HCT116 (cell line): ENCODE data around the gene DNAH9. TPM values are rescaled to one million over a fixed set of nuclear protein-coding genes. Genes with fewer than 3 reads are reported as not detected.

Experiments
- ATAC-seq: fragments of 200-7000 bp; cut with Tn5 transposase; 2 replicates; pipeline ENCODE4 v1.9.1; 2020; ENCODE audit warnings: mild to moderate bottlenecking, moderate library complexity
- BruUV-seq: library from RNA; stranded (reverse); fragments of 400-500 nt; replicated peaks from 2 replicates; lab custom pipeline; 2021; lab: Mats Ljungman, UMichigan
- CTCF ChIA-PET: fragments of 300-600 bp; sonication (Branson Sonifier 250); formaldehyde crosslinking; loops from one replicate; lab custom pipeline; 2021; ENCODE audit warnings: antibody characterized with exemption; lab: Charles Lee
- POLR2A ChIA-PET: fragments of 300-600, 350-600 bp; sonication (Branson Sonifier 250); formaldehyde crosslinking; loops from one replicate; lab custom pipeline; 2021; ENCODE audit warnings: antibody characterized with exemption; lab: Charles Lee
- RAD21 ChIA-PET, 2 experiments: fragments of 300-600 bp; sonication (Branson Sonifier 250); formaldehyde crosslinking; loops; one replicate each; lab custom pipeline; 2023; ENCODE audit warnings: low total read pairs in 2 of 2; ENCODE audit not compliant: uncharacterized antibody in 2 of 2, unreplicated experiment in 2 of 2, low non-redundant PET in 1 of 2; lab: Charles Lee
- DNase-seq: peaks from one replicate; pipeline ENCODE4 v3.0.0-alpha.2; 2010; ENCODE audit warnings: low read depth, low spot score
- H2AFZ ChIP-seq: fragments of 200-600 bp; shearing (Covaris generic), sonication (generic); 2 replicates; pipeline ENCODE4 v1.6.1; 2017; ENCODE audit warnings: low read depth, mixed run types, mixed read lengths, antibody characterized with exemption, low read length; ENCODE audit not compliant: poor library complexity, severe bottlenecking
- H3K27ac ChIP-seq: 2 replicates; pipeline ENCODE4 v1.5.1; 2012; ENCODE audit warnings: low read depth, low read length
- H3K27me3 ChIP-seq: fragments of 200-600 bp; sonication (generic); 2 replicates; pipeline ENCODE4 v1.6.1; 2016; ENCODE audit warnings: mixed run types, low read length, mixed read lengths; ENCODE audit not compliant: insufficient read depth
- H3K36me3 ChIP-seq, 2 experiments: fragments of 200-500 bp in 1 of 2; fragments of 200-600 bp in 1 of 2; sonication (Bioruptor generic) in 1 of 2; sonication (generic) in 1 of 2; 2 replicates each; pipeline versions ENCODE4 v1.5.1 to v1.6.1; 2014 to 2016; ENCODE audit warnings: low read length in 2 of 2, inconsistent platforms in 1 of 2, mixed read lengths in 1 of 2, mixed run types in 1 of 2; ENCODE audit not compliant: insufficient read depth in 2 of 2, control insufficient read depth in 1 of 2
- H3K4me1 ChIP-seq, 2 experiments: fragments of 200-600 bp in 1 of 2; sonication (generic) in 1 of 2; 2 replicates each; pipeline versions ENCODE4 v1.5.1 to v1.6.1; 2012 to 2017; ENCODE audit warnings: low read length in 2 of 2, inconsistent platforms in 1 of 2, mild to moderate bottlenecking in 1 of 2, mixed read lengths in 1 of 2, mixed run types in 1 of 2, moderate library complexity in 1 of 2; ENCODE audit not compliant: insufficient read depth in 2 of 2, control insufficient read depth in 1 of 2
- H3K4me2 ChIP-seq: fragments of 200-600 bp; sonication (generic); 2 replicates; pipeline ENCODE4 v1.6.1; 2017; ENCODE audit warnings: mixed run types, low read length, mixed read lengths
- H3K4me3 ChIP-seq, 2 experiments: fragments of 200-600 bp in 1 of 2; sonication (generic) in 1 of 2; replicated peaks in 1 of 2; 2 replicates each; pipeline ENCODE4 v1.5.1; 2011 to 2016; ENCODE audit warnings: low read length in 2 of 2, control low read depth in 1 of 2, low read depth in 1 of 2, mild to moderate bottlenecking in 1 of 2, mixed read lengths in 1 of 2, mixed run types in 1 of 2
- H3K79me2 ChIP-seq: fragments of 200-600 bp; sonication (generic); 2 replicates; pipeline ENCODE4 v1.6.1; 2017; ENCODE audit warnings: mild to moderate bottlenecking, mixed run types, low read length, moderate library complexity, mixed read lengths; ENCODE audit not compliant: insufficient read depth
- H3K9ac ChIP-seq: fragments of 200-600 bp; sonication (generic); 2 replicates; pipeline ENCODE4 v1.6.1; 2016; ENCODE audit warnings: low read length, mixed read lengths
- H3K9me2 ChIP-seq: fragments of 200-600 bp; sonication (generic), shearing (Covaris generic); 2 replicates; pipeline ENCODE4 v1.6.1; 2017; ENCODE audit warnings: mixed run types, mild to moderate bottlenecking, moderate library complexity; ENCODE audit not compliant: insufficient read depth
- H3K9me3 ChIP-seq, 2 experiments: fragments of 200-500 bp in 1 of 2; fragments of 200-600 bp in 1 of 2; sonication (Bioruptor generic) in 1 of 2; sonication (generic) in 1 of 2; 2 replicates each; pipeline ENCODE4 v1.6.1; 2014 to 2017; ENCODE audit warnings: low read length in 2 of 2, mixed read lengths in 2 of 2, inconsistent platforms in 1 of 2, low read depth in 1 of 2, mild to moderate bottlenecking in 1 of 2, mixed run types in 1 of 2, moderate library complexity in 1 of 2; ENCODE audit not compliant: control insufficient read depth in 1 of 2, insufficient read depth in 1 of 2
- H4K20me1 ChIP-seq: fragments of 200-600 bp; sonication (generic), shearing (Covaris generic); 2 replicates; pipeline ENCODE4 v1.6.1; 2017; ENCODE audit warnings: mixed run types, mild to moderate bottlenecking, moderate library complexity; ENCODE audit not compliant: insufficient read depth
- ELF1 ChIP-seq: IDR thresholded peaks from 2 replicates; pipeline ENCODE4 v1.6.1; 2012; ENCODE audit warnings: low read depth, borderline replicate concordance
- EZH2phosphoT487 ChIP-seq: fragments of 200-600 bp; IDR thresholded peaks from 2 replicates; pipeline ENCODE4 v1.6.1; 2018; ENCODE audit warnings: antibody characterized with exemption, borderline replicate concordance
- RAD21 ChIP-seq: IDR thresholded peaks from 2 replicates; pipeline ENCODE4 v1.6.1; 2012; ENCODE audit warnings: low read depth, mild to moderate bottlenecking
- SP1 ChIP-seq: IDR thresholded peaks from 2 replicates; pipeline ENCODE4 v1.6.1; 2012; ENCODE audit warnings: low read depth
- SRF ChIP-seq: IDR thresholded peaks from 2 replicates; pipeline ENCODE4 v1.6.1; 2012; ENCODE audit warnings: low read depth
- YY1 ChIP-seq: IDR thresholded peaks from 2 replicates; pipeline ENCODE4 v1.6.1; 2011; ENCODE audit warnings: low read length, low read depth, moderate library complexity, mild to moderate bottlenecking; ENCODE audit not compliant: insufficient replicate concordance; ENCODE audit errors: extremely low read depth
- ZFX ChIP-seq: fragments of 450-650 bp; IDR thresholded peaks from 2 replicates; pipeline ENCODE4 v1.6.1; 2017
- intact Hi-C: fragments of 100-400 bp; cut with micrococcal nuclease; formaldehyde crosslinking; loops from 2 replicates; pipeline ENCODE4 v1.10.0; 2022
- total RNA-seq: library from RNA; stranded (reverse); gene quantifications from one replicate; pipeline ENCODE4 v1.2.1, GENCODE V29; 2021; ENCODE audit not compliant: unreplicated experiment
- TF ChIP-seq, protein P1 (sequence below), 3 experiments: fragments of 200-600 bp in 1 of 3; sonication (generic) in 1 of 3; IDR thresholded peaks in 2 of 3; conservative IDR thresholded peaks in 1 of 3; 2 replicates each; pipeline ENCODE4 v1.5.1; 2012 to 2017; ENCODE audit warnings: low read depth in 2 of 3, low read length in 2 of 3, antibody characterized with exemption in 1 of 3, borderline replicate concordance in 1 of 3, control low read depth in 1 of 3, mild to moderate bottlenecking in 1 of 3, mixed read lengths in 1 of 3, mixed run types in 1 of 3, moderate library complexity in 1 of 3; ENCODE audit not compliant: insufficient read depth in 1 of 3
- TF ChIP-seq, protein P2 (sequence below): IDR thresholded peaks from 2 replicates; pipeline ENCODE4 v1.6.1; 2012; ENCODE audit warnings: low read depth
- TF ChIP-seq, protein P3 (sequence below): IDR thresholded peaks from 2 replicates; pipeline ENCODE4 v1.6.1; 2012

The DNAH9 gene
- total RNA-seq, 1 experiment from 2014 or later, result not detected

DNA sequence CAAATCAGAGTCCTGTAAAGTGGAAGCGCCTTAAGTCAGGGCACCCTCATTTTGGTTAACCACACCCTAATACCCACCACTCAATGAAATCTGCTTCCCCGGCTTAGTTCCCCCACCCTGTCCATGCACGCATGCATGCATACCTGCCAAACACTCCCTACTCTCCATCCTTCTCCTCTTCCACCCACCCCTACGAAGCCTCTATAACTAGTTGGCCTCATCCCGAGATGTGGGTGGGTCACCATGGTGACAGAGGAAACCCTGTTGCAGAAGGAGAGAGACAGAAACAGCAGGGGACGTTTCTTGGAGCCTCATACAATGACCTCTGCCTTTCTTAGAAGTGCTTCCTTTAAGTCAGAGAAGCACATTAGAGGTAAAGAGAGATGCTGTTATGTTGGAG is 46.8 kb upstream of the DNAH9 start:
- H3K9me3 ChIP-seq, result peaks cover 0 to 14% of the 10 kb centered on the region in 2 experiments; a peak in 2 of 4 replicates
- POLR2A ChIA-PET, result no interaction called here
- RAD21 ChIA-PET, result no interaction called here
- H3K4me1 ChIP-seq, result no peaks in the 10 kb centered on the region
- no peak overlapping the region for H3K27ac ChIP-seq
- no peak overlapping the region for H3K4me2 ChIP-seq
- H3K27me3 ChIP-seq, result no peaks in the 10 kb centered on the region
- TF ChIP-seq SP1 (no peak), EZH2phosphoT487 (no peak), SRF (no peak), RAD21 (no peak), ELF1 (no peak), ZFX (no peak), YY1 (no peak)
- TF ChIP-seq, protein P1, sequence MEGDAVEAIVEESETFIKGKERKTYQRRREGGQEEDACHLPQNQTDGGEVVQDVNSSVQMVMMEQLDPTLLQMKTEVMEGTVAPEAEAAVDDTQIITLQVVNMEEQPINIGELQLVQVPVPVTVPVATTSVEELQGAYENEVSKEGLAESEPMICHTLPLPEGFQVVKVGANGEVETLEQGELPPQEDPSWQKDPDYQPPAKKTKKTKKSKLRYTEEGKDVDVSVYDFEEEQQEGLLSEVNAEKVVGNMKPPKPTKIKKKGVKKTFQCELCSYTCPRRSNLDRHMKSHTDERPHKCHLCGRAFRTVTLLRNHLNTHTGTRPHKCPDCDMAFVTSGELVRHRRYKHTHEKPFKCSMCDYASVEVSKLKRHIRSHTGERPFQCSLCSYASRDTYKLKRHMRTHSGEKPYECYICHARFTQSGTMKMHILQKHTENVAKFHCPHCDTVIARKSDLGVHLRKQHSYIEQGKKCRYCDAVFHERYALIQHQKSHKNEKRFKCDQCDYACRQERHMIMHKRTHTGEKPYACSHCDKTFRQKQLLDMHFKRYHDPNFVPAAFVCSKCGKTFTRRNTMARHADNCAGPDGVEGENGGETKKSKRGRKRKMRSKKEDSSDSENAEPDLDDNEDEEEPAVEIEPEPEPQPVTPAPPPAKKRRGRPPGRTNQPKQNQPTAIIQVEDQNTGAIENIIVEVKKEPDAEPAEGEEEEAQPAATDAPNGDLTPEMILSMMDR (IDR thresholded peaks at IDR 0.05 in 2 of 3, conservative IDR thresholded peaks at IDR 0.05 in 1 of 3; ENCODE audit: borderline replicate concordance in 1 of 3, insufficient read depth in 1 of 3, low read depth in 2 of 3, low read length in 2 of 3), result no peak
- TF ChIP-seq, protein P2, sequence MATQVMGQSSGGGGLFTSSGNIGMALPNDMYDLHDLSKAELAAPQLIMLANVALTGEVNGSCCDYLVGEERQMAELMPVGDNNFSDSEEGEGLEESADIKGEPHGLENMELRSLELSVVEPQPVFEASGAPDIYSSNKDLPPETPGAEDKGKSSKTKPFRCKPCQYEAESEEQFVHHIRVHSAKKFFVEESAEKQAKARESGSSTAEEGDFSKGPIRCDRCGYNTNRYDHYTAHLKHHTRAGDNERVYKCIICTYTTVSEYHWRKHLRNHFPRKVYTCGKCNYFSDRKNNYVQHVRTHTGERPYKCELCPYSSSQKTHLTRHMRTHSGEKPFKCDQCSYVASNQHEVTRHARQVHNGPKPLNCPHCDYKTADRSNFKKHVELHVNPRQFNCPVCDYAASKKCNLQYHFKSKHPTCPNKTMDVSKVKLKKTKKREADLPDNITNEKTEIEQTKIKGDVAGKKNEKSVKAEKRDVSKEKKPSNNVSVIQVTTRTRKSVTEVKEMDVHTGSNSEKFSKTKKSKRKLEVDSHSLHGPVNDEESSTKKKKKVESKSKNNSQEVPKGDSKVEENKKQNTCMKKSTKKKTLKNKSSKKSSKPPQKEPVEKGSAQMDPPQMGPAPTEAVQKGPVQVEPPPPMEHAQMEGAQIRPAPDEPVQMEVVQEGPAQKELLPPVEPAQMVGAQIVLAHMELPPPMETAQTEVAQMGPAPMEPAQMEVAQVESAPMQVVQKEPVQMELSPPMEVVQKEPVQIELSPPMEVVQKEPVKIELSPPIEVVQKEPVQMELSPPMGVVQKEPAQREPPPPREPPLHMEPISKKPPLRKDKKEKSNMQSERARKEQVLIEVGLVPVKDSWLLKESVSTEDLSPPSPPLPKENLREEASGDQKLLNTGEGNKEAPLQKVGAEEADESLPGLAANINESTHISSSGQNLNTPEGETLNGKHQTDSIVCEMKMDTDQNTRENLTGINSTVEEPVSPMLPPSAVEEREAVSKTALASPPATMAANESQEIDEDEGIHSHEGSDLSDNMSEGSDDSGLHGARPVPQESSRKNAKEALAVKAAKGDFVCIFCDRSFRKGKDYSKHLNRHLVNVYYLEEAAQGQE, result no peak
- TF ChIP-seq, protein P3, sequence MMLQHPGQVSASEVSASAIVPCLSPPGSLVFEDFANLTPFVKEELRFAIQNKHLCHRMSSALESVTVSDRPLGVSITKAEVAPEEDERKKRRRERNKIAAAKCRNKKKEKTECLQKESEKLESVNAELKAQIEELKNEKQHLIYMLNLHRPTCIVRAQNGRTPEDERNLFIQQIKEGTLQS, result no peak
- H3K9ac ChIP-seq, result no peak overlapping the region
- no TSS peak for BruUV-seq
- no peaks in the 10 kb centered on the region for H3K79me2 ChIP-seq
- H3K9me2 ChIP-seq, result no peaks in the 10 kb centered on the region
- H3K4me3 ChIP-seq, result no peak overlapping the region
- no peak for DNase-seq
- ATAC-seq, result no peak
- H4K20me1 ChIP-seq, result no peaks in the 10 kb centered on the region
- intact Hi-C loops, result no loop called here
- no peaks in the 10 kb centered on the region for H3K36me3 ChIP-seq
- CTCF ChIA-PET, result no interaction called here
- no peak overlapping the region for H2AFZ ChIP-seq
